Colonic mucosa (tissue), 4 donors: Measurements from ENCODE around the gene TOR4A. TPM values are rescaled to one million over a fixed set of nuclear protein-coding genes. Genes with fewer than 3 reads are reported as not detected.

Source experiments
- DNase-seq: peaks from one replicate; pipeline ENCODE4 v3.0.0-alpha.2; 2020
- H3K27ac ChIP-seq: fragments of 200-600 bp; one replicate; pipeline ENCODE4 v1.8.0; 2021
- H3K27me3 ChIP-seq: fragments of 200-600 bp; one replicate; pipeline ENCODE4 v1.8.0; 2021
- H3K36me3 ChIP-seq: fragments of 200-600 bp; one replicate; pipeline ENCODE4 v1.8.0; 2021
- H3K4me1 ChIP-seq: fragments of 200-600 bp; one replicate; pipeline ENCODE4 v1.8.0; 2021; ENCODE audit warnings: mild to moderate bottlenecking
- H3K4me3 ChIP-seq: fragments of 200-600 bp; one replicate; pipeline ENCODE4 v1.8.0; 2021
- H3K9ac ChIP-seq, 2 donors: one replicate each; pipeline ENCODE4 v1.7.0; 2013; ENCODE audit warnings: control low read depth in 2 of 2, low read depth in 2 of 2, low read length in 2 of 2
- H3K9me3 ChIP-seq: fragments of 200-600 bp; one replicate; pipeline ENCODE4 v1.8.0; 2021
- intact Hi-C: fragments of 100-400 bp; cut with DNase I; formaldehyde crosslinking; loops from one replicate; pipeline ENCODE4 v1.14.1; 2022
- total RNA-seq, 2 donors: library from RNA; stranded (reverse); fragmentation: NEBNext Ultra II Directional in 1 of 2; extraction: Animal tissue kit (Norgen Biotek cat#: 25700) in 1 of 2; gene quantifications; one replicate each; pipeline ENCODE4 v1.2.1, GENCODE V29; 2021
- TF ChIP-seq, protein P1 (sequence below): fragments of 200-600 bp; IDR thresholded peaks from one replicate; pipeline ENCODE4 v1.8.0; 2022; ENCODE audit warnings: antibody characterized with exemption, mild to moderate bottlenecking
- donor health status: healthy.
- donor health status: DM: no; HTN: no; CAD: no.
- donor health status: DM: no; HTN: no; CAD: no.

Gene TOR4A
- total RNA-seq, 2 donors from 2014 or later: 57.1 to 63.9 TPM

DNA sequence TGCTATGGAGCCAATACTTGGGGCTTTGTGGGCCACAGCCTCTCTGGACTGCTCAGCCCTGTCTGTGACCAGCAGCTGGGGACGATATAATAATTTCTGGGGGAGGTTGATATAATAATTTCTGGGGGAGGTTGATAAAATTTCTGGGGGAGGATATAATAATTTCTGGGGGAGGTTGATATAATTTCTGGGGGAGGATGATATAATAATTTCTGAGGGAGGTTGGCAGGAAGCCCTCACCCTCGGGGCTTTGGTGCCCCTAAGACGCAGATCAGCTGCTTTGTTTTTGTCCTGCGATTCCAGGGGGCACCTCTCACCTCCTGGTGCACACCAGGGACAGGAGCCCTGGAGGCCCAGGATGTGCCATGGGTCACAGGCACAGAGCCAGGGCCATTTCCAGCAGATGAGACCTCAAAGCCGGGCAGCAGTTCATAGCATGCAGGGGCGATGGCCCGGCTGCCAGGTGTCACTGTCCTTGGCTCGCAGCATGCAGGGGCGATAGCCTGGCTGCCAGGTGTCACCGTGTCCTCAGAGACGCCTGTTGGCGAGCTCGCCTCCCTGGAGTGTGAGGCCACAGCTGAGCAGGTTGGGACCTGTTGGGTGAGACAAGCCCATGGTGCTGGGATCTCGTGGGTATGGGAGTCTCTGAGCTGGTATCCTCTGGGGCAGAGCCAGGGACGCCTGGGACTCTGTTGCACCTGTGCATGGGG lies 3.8 kb upstream of the TOR4A start:
- DNase-seq: no peak

DNA sequence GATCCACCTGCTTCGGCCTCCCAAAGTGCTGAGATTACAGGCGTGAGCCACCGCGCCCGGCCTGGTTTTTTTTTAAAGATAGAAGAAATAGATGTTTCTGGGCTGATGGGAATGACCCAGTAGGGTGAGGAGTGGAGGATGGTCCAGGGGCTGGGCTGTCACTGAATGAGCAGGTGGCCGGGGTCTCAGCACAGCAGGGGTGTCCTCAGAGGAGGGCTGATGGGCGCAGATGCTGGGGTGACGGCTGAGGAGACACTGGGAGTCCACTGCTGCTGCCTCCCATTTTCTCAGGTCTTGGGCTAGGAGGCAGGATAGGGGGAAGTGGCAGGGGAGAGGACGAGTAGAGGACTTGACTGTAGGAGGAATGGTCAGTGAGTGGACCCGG lies 2.3 kb upstream of the TOR4A start:
- Histone ChIP-seq H3K4me1 (peaks cover 15% of the 10 kb centered on the region), H3K9ac (no peak overlapping the region), H3K27me3 (no peaks in the 10 kb centered on the region), H3K4me3 (no peak overlapping the region), H3K27ac (no peak overlapping the region), H3K36me3 (no peaks in the 10 kb centered on the region), H3K9me3 (no peaks in the 10 kb centered on the region)
- intact Hi-C loops: no loop called here
- TF ChIP-seq, protein P1, sequence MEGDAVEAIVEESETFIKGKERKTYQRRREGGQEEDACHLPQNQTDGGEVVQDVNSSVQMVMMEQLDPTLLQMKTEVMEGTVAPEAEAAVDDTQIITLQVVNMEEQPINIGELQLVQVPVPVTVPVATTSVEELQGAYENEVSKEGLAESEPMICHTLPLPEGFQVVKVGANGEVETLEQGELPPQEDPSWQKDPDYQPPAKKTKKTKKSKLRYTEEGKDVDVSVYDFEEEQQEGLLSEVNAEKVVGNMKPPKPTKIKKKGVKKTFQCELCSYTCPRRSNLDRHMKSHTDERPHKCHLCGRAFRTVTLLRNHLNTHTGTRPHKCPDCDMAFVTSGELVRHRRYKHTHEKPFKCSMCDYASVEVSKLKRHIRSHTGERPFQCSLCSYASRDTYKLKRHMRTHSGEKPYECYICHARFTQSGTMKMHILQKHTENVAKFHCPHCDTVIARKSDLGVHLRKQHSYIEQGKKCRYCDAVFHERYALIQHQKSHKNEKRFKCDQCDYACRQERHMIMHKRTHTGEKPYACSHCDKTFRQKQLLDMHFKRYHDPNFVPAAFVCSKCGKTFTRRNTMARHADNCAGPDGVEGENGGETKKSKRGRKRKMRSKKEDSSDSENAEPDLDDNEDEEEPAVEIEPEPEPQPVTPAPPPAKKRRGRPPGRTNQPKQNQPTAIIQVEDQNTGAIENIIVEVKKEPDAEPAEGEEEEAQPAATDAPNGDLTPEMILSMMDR: no peak
- DNase-seq: no peak

More for the DNA sequence above, 3.8 kb upstream of the TOR4A start:
- H3K9ac ChIP-seq: peak overlapping the region in 1 of 2 donors; percentile 69
- peak overlapping the region; percentile 41 for H3K27ac ChIP-seq
- H3K4me3 ChIP-seq: no peak overlapping the region
- H3K4me1 ChIP-seq: peaks cover 22% of the 10 kb centered on the region
- TF ChIP-seq, protein P1: no peak
- no peaks in the 10 kb centered on the region for H3K36me3 ChIP-seq
- intact Hi-C loops: no loop called here
- no peaks in the 10 kb centered on the region for H3K9me3 ChIP-seq
- no peaks in the 10 kb centered on the region for H3K27me3 ChIP-seq

DNA sequence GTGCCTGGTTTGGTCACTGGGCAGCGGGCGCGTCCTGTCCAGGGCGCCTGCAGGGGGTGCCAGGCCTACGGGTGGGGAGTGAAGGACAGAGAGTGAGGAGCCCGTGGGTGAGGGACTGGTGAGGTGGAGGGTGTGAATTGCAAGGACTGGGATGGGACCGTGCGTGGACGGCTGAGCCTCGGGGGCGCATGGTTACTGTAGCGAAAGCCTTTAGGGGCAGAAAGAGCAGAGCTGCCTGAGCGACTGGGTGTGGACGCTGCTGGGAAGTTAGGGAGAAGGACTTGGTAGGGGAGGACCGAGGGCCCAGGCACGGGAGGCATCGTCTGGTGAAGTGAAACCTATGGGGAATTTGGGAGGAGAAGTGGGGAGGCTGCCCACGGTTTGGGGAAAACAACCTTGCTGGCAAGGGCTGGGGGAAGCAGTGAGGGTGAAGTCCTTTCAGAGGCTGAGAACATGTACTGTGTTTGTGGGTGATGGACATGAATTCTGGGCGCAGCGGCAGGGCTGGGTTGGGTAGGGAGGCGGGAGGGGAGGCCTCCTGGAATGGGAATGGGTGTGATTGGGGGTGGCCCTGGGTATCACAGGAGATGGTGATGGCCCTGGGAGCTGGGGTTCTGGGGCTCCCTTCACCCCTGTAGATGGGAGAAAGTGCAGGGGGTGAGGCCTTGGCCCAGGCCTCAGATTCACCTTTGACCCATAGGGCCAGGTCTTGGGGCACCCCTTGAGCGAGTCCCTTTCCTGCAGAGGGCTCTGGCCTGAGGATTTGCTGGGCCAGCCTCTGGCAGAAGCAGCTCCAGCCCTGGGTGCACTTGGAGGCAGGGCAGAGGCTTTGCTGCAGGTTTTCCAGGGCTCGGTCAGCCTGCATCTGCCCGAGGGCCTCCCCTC lies 1.7 kb upstream of the TOR4A start:
- Histone ChIP-seq H3K4me1 (peaks cover 15% of the 10 kb centered on the region), H3K27ac (peak overlapping the region; percentile 90), H3K27me3 (no peaks in the 10 kb centered on the region), H3K36me3 (no peaks in the 10 kb centered on the region), H3K4me3 (no peak overlapping the region), H3K9me3 (no peaks in the 10 kb centered on the region), H3K9ac (peak overlapping the region in 1 of 2 donors; percentile 97)
- intact Hi-C loops: no loop called here
- TF ChIP-seq, protein P1: no peak
- no peak for DNase-seq

DNA sequence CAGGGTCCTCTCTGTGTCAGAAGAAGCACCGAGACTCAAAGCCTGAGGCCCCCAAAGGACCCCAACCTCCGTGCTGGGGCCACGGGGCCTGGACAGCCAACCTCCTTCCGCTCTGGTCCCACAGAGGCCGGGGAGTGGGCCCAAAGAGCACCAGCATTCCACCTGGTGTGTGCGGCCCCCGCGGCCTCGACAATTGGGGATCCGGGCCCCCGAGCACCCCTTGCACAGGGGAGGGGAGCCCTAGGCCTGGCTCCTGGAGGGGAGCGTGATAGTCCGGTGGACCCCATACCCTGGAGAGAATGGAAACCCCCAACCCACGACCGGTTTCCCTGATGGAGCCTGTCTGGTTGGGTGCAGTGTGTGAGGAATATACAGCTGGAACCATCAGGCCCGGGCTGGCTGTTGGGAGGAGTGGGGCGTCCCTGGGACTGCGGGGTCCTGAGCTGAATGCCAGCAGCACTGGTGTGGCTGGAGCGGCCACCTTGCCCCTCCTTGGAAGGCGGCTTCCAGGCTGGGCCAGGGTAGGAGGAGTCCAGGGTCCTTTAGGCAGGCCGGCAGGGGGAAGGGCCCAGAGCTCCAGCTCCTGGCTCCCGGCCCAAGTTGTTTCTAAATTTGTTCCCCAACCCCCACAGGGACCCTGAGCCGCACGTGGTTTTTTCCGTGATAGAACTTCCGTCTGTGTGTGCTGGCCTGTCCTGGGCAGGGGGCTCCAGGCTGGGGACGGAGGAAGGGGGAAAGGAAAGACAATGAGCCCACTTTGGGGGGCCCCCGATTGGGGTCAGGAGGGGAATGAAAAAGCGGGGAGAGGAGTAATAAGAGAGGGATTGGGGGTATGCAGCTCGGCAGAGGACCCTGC lies 825 bp upstream of the TOR4A start:
- no peaks in the 10 kb centered on the region for H3K9me3 ChIP-seq
- H3K27ac ChIP-seq: peak overlapping the region; percentile 90
- no peaks in the 10 kb centered on the region for H3K27me3 ChIP-seq
- DNase-seq: peak; percentile 84
- H3K4me1 ChIP-seq: peaks cover 15% of the 10 kb centered on the region
- intact Hi-C loops: no loop called here
- no peaks in the 10 kb centered on the region for H3K36me3 ChIP-seq
- peak overlapping the region; percentile 84 to 97 for H3K9ac ChIP-seq
- TF ChIP-seq, protein P1: no peak
- H3K4me3 ChIP-seq: peak overlapping the region; percentile 55
